Hematopoietic multipotent progenitor cell treated with erythropoietin and hydrocortisone succinate and interleukin-3 and kit ligand, for 4 days (in vitro differentiated cells): Measurements from ENCODE around the gene ALG2.
"Not testable (repeated sequence)": the region's sequence is repeated elsewhere in the genome, so short reads cannot be mapped to it uniquely, and the experiment has no call there.

Experiments used
- DNase-seq: peaks from one replicate; pipeline ENCODE4 v3.0.0-alpha.2; 2015

Gene ALG2

GRCh38 chr9:99221621-99222415 is at the start of gene ALG2, which contains the start of gene SEC61B:
Gene ALG2 (minus strand): TSS chr9:99221942. CDS start chr9:99221894, 48 bp downstream.
Gene SEC61B (plus strand): TSS chr9:99222282. CDS start chr9:99222364, 82 bp downstream.
- DNase-seq = peak; percentile 98

- DNase-seq = no peak
Measured at GRCh38 chr9:99270491-99270890, 48.7 kb upstream of the ALG2 start.

- DNase-seq = no peak
Measured at GRCh38 chr9:99269416-99269815, 47.7 kb upstream of the ALG2 start.

- peak; percentile 88 for DNase-seq
Measured at GRCh38 chr9:99266255-99267023, 44.7 kb upstream of the ALG2 start.

- DNase-seq = peak; percentile 13
Measured at GRCh38 chr9:99265691-99266090, 43.9 kb upstream of the ALG2 start.

GRCh38 chr9:99264070-99264680 is 42.4 kb upstream of the ALG2 start:
- DNase-seq = peak; percentile 46

DNA sequence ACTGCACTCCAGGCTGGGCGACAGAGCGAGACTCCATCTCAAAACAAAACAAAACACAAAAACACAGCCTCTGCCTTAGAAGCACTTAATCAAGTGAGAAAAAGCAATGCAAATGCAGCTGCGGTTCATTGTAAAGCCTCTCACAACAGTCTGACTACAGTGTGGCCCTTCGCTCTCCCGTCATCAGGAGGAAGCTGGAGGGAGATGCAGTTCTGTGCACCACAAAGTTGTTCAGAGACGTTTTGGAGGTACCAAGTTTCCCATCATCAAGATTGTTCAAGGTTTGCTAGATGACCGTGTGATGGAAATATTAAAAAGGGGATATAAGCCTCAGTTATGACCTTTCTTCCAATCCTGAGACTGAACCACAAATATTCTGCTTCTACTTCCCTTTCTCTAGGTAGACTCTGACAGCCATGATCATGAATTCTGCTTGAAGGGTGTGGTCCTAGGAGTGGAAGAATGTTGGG is 41.2 kb upstream of the ALG2 start:
- DNase-seq = no peak

DNA sequence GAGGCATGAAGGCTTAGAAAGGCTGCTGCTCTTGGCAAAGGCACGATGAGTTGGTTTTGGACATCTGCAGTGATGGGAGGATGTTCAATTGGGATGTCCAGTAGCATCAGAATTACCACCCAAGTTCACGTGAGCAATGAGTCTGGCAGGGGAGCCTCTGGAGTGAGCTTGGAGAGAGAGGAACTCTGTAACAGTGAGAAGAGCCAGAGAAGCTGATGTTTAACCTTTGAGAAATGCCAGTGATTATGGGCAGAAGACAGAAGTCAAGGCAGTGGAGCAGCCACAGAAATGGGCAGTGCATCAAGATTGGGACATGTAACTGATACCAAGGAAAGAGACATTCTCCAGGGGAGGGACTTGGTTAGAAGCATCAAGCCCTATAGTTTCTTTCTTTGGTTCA is 40.2 kb upstream of the ALG2 start:
- no peak for DNase-seq

DNA sequence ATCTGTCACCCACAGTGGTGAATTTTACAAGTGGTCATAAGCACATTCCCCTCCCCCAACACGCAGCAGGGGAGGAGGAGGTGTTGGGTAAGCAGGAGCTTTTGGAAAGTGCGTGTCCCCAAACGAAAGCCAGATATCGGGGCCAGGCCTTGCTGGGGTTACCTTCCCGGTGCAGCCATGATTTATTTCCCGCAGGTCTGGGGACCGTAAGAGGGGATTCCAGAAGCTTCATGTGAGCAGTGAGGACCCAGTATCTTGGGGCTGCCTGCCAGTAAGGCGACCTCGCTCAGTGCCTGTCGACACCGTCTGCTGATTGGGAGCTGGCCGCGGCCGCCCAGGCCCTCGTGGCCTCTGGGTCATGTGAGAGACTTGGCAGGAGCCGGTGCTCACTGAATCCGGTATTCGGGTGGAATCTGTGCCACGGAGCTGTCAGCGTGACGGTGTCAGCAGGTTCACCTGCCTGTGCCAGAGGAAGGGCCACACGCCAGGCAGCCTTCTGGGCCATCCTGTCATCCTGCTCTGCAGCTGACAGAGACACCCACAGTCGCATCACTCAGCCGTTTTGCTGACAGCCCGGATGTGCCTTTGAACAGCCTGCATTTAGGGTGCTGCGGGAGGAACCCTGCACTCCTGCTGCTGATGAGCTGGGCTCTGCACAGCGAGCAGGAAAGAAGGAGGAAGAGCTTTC is 37.6 kb upstream of the ALG2 start:
- peak; percentile 47 for DNase-seq

DNA sequence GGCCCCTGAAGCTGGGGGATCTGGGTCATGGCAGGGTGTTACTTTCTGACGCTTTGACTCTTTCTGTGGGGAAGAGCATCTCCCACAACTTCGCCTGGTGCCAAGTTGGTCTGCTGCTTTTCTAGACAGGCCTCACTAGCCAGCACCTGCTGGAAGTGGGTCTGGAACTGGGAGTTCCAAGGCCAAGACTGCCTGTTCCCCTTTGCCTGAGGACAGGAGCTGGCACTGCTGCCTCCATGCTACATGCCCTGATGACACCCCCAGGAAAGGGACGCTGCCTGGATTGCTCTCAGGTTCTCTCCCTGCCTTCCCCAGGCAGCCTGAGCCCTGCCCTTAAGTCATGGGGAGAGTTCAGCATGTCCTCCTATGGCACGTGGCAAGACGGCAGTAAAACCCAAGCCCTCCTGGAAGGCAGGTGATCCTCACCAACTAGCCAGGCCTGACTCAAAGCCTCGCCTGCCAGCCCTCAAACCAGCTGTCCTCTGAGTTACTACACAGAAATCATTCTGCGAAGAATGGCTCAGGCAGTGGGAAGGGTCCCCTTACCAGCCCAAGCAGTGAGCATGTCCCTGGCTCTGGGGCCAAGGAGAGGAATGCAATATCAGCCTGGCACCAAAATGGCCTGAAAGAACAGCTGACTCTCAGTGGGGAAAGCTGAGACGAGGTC is 36.1 kb upstream of the ALG2 start:
- DNase-seq = no peak

- no peak for DNase-seq
Measured at GRCh38 chr9:99255651-99256050, 33.9 kb upstream of the ALG2 start.

GRCh38 chr9:99253772-99254431 is 32.2 kb upstream of the ALG2 start:
- peak; percentile 48 for DNase-seq

- DNase-seq = no peak
Measured at GRCh38 chr9:99253134-99253533, 31.4 kb upstream of the ALG2 start.

- no peak for DNase-seq
Measured at GRCh38 chr9:99251157-99251556, 29.4 kb upstream of the ALG2 start.

DNA sequence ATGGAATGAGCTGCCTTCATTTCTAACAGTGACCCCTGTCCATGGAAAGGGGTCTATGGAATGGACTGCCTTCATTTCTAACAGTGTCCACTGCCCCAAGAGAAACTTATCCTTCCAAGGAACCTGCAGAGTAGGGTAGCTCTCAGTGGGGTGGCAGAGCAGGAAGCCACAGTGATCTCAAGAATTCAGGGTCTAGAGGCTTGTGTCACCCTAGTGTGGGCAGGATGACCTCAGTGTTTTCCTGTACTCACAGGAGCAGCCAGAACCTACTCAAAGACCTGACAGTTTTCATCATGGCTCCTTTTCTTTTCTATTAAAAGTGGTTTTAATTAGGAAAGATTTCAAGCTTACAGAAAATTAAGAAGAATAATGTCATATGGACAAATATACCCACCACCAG is 27.9 kb upstream of the ALG2 start:
- DNase-seq = no peak

GRCh38 chr9:99244344-99245260 is 22.9 kb upstream of the ALG2 start:
- peak; percentile 30 for DNase-seq

- DNase-seq = no peak
Measured at GRCh38 chr9:99241106-99241505, 19.4 kb upstream of the ALG2 start.

GRCh38 chr9:99239341-99240060 is 17.8 kb upstream of the ALG2 start:
- DNase-seq = peak; percentile 40

DNA sequence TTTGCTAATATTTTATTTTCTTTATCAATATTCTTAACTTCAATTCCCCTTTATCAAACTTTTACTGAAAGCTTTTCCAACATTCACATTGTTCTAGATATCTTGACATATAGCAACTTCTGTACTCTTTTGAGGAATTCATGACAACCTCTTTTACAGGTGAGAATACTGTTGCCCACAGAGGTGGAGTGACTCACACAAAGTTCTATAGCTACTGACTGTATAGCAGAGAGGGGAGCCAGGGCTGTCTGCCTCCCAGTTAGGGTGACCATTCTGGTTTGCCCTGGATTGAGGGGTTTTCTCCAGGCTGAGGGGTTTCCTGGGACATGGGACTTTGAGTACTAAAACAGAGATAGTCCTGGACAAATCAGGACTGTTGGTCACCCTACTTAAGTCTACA is 16.6 kb upstream of the ALG2 start:
- no peak for DNase-seq

DNA sequence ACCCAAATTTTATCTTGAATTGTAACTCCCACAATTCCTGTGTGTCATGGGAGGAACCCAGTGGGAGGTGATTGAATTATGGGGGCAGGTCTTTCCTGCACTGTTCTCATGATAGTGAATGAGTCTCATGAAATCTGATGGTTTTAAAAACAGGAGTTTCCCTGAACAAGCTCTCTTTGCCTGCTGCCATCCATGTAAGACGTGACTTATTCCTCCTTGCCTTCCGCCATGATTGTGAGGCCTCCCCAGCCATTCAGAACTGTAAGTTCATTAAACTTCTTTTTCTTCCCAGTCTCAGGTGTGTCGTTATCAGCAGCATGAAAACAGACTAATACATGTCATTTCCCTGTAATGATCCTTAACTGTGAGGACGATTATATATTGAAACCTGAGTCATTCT is 16.1 kb upstream of the ALG2 start:
- DNase-seq = not testable (repeated sequence)
